K562 (cell line): ENCODE measurements around the gene TCF4. TPM values are rescaled to one million over a fixed set of nuclear protein-coding genes. Genes with fewer than 3 reads are reported as not detected.

Source experiments
- ATAC-seq: fragments of 200-7000 bp; cut with Tn5 transposase; 3 replicates; pipeline ENCODE4 v1.9.1; 2020; ENCODE audit warnings: moderate library complexity
- BruUV-seq: library from RNA; stranded (reverse); fragments of 400-500 nt; replicated peaks from 2 replicates; lab custom pipeline; 2021; lab: Mats Ljungman, UMichigan
- CTCF ChIA-PET: fragments of 300-600 bp; formaldehyde crosslinking; extraction: SDS; loops from one replicate; lab custom pipeline; 2021; ENCODE audit warnings: low intra/inter-chr PET ratio; lab: Yijun Ruan, JAX
- POLR2A ChIA-PET: fragments of 300-600, 350-650 bp; sonication (Branson Sonifier 250); formaldehyde crosslinking; extraction: SDS; loops from one replicate; lab custom pipeline; 2021; ENCODE audit warnings: antibody characterized with exemption, inconsistent platforms; lab: Yijun Ruan, JAX
- DNase-seq, 4 experiments: peaks; one replicate each; pipeline versions ENCODE4 v3.0.0 to v3.0.0-alpha.2; 2011 to 2018; ENCODE audit warnings: low spot score in 3 of 4, mixed read lengths in 3 of 4; ENCODE audit errors: extremely low read depth in 1 of 4
- FAIRE-seq: peaks from 2 replicates; lab custom pipeline; 2011; peaks lifted over from hg19 to GRCh38; lab: Jason Lieb, UNC
- H2AFZ ChIP-seq: 2 replicates; pipeline ENCODE4 v1.6.0; 2011; ENCODE audit warnings: low read depth, low read length, control low read depth, inconsistent platforms
- H3K27ac ChIP-seq: fragments of 200-600 bp; 3 replicates; pipeline ENCODE4 v1.8.0; 2011; ENCODE audit warnings: low read depth, mild to moderate bottlenecking, control low read depth, inconsistent platforms, low read length, moderate library complexity, mixed read lengths; ENCODE audit errors: extremely low read depth
- H3K27me3 ChIP-seq, 2 experiments: fragments of 300-600 bp in 1 of 2; 2 replicates in 1 of 2; 3 replicates in 1 of 2; pipeline versions ENCODE4 v1.6.0 to v1.8.0; 2011; ENCODE audit warnings: inconsistent platforms in 2 of 2, low read length in 2 of 2, mild to moderate bottlenecking in 1 of 2, mixed read lengths in 1 of 2, moderate library complexity in 1 of 2; ENCODE audit not compliant: control insufficient read depth in 2 of 2, insufficient read depth in 2 of 2
- H3K36me3 ChIP-seq: fragments of 300-600 bp; 3 replicates; pipeline ENCODE4 v1.8.0; 2011; ENCODE audit warnings: mild to moderate bottlenecking, low read length, inconsistent platforms; ENCODE audit not compliant: control insufficient read depth, insufficient read depth
- H3K4me1 ChIP-seq, 2 experiments: fragments of 200-600 bp in 1 of 2; replicated peaks in 1 of 2; 2 replicates in 1 of 2; 3 replicates in 1 of 2; pipeline versions ENCODE4 v1.5.1 to v1.8.0; 2011; ENCODE audit warnings: inconsistent platforms in 2 of 2, low read length in 2 of 2, mild to moderate bottlenecking in 1 of 2, mixed read lengths in 1 of 2, moderate library complexity in 1 of 2; ENCODE audit not compliant: control insufficient read depth in 2 of 2, insufficient read depth in 2 of 2
- H3K4me2 ChIP-seq: 2 replicates; pipeline ENCODE4 v1.6.1; 2011; ENCODE audit warnings: low read length, control low read depth, inconsistent platforms, mixed read lengths; ENCODE audit not compliant: insufficient read depth
- H3K4me3 ChIP-seq: fragments of 200-600 bp; sonication (generic), shearing (Covaris generic); 2 replicates; pipeline ENCODE4 v1.5.1; 2016; ENCODE audit warnings: control low read depth, inconsistent platforms
- H3K79me2 ChIP-seq: fragments of 200-600 bp; 3 replicates; pipeline ENCODE4 v1.8.0; 2011; ENCODE audit warnings: low read length, inconsistent platforms; ENCODE audit not compliant: control insufficient read depth, insufficient read depth
- H3K9ac ChIP-seq, 2 experiments: 2 replicates each; pipeline versions ENCODE4 v1.6.0 to v1.6.1; 2011; ENCODE audit warnings: low read depth in 2 of 2, low read length in 2 of 2, control low read depth in 1 of 2, inconsistent platforms in 1 of 2, mild to moderate bottlenecking in 1 of 2, mixed read lengths in 1 of 2; ENCODE audit not compliant: insufficient read depth in 1 of 2
- H3K9me1 ChIP-seq: one replicate; pipeline ENCODE4 v1.6.0; 2011; ENCODE audit warnings: inconsistent platforms, mild to moderate bottlenecking, low read length, moderate library complexity; ENCODE audit not compliant: control insufficient read depth, insufficient read depth
- H3K9me3 ChIP-seq: replicated peaks from 2 replicates; pipeline ENCODE4 v1.5.1; 2011; ENCODE audit warnings: low read depth, low read length, inconsistent platforms; ENCODE audit not compliant: control insufficient read depth, insufficient read depth
- H4K20me1 ChIP-seq: replicated peaks from 2 replicates; pipeline ENCODE4 v1.6.1; 2011; ENCODE audit warnings: low read length, inconsistent platforms, mixed read lengths; ENCODE audit not compliant: control insufficient read depth, insufficient read depth
- DNMT1 ChIP-seq: fragments of 450-650 bp; IDR thresholded peaks from 2 replicates; pipeline ENCODE4 v1.6.1; 2016; ENCODE audit warnings: antibody characterized with exemption, mild to moderate bottlenecking
- E2F4 ChIP-seq: sonication (generic); formaldehyde crosslinking; IDR thresholded peaks from 2 replicates; pipeline ENCODE4 v1.8.0; 2022; ENCODE audit warnings: mild to moderate bottlenecking, low read depth, missing genetic modification reagents
- FOXA1 ChIP-seq: fragments of 450-650 bp; IDR thresholded peaks from 2 replicates; pipeline ENCODE4 v1.6.1; 2016; ENCODE audit warnings: mild to moderate bottlenecking, borderline replicate concordance
- HEY1 ChIP-seq: fragments of 250-450 bp; sonication (Bioruptor Pico); IDR thresholded peaks from 2 replicates; pipeline ENCODE4 v1.5.0; 2020; ENCODE audit warnings: mild to moderate bottlenecking, moderate library complexity, borderline replicate concordance
- HMBOX1 ChIP-seq: sonication (generic); IDR thresholded peaks from 2 replicates; pipeline ENCODE4 v1.6.1; 2016
- NFRKB ChIP-seq: fragments of 450-650 bp; IDR thresholded peaks from 2 replicates; pipeline ENCODE4 v1.6.1; 2016; ENCODE audit warnings: low read depth
- POLR2H ChIP-seq: IDR thresholded peaks from 2 replicates; pipeline ENCODE4 v1.6.1; 2016; ENCODE audit warnings: missing genetic modification characterization, low read depth, mild to moderate bottlenecking, control low read depth, missing compliant biosample characterization, moderate library complexity
- RBM15 ChIP-seq: fragments of 200-400 bp; formaldehyde crosslinking; IDR thresholded peaks from 2 replicates; pipeline ENCODE4 v1.6.1; 2018; ENCODE audit warnings: mild to moderate bottlenecking, low read length, moderate library complexity; ENCODE audit not compliant: insufficient read depth
- SRSF7 ChIP-seq: fragments of 200-400 bp; formaldehyde crosslinking; optimal IDR thresholded peaks from 2 replicates; pipeline ENCODE3; 2017; ENCODE audit warnings: mild to moderate bottlenecking, low read depth, low read length
- TFAM ChIP-seq: fragments of 250-450 bp; sonication (Bioruptor Pico); conservative IDR thresholded peaks from 2 replicates; pipeline ENCODE4 v1.5.0; 2021; ENCODE audit warnings: mild to moderate bottlenecking, moderate library complexity
- ZNF121 ChIP-seq: sonication (generic); formaldehyde crosslinking; conservative IDR thresholded peaks from 2 replicates; pipeline ENCODE4 v1.8.0; 2022; ENCODE audit warnings: missing genetic modification reagents
- ZNF280A ChIP-seq: fragments of 450-650 bp; IDR thresholded peaks from 2 replicates; pipeline ENCODE4 v1.6.1; 2018; ENCODE audit warnings: mild to moderate bottlenecking, low read depth; ENCODE audit not compliant: partially characterized antibody
- ZNF384 ChIP-seq: IDR thresholded peaks from 2 replicates; pipeline ENCODE4 v1.6.1; 2012; ENCODE audit warnings: low read depth, low read length, improper control_type of control experiment
- WGBS: fragments of 100-300 bp; shearing (Covaris generic); methylation state at CpG from one replicate; pipeline ENCODE4 v1.1.6; 2016; ENCODE audit warnings: low coverage, mixed read lengths; ENCODE audit not compliant: insufficient coverage; ENCODE audit errors: missing lambda C conversion rate; 5-methylcytosine and 5-hydroxymethylcytosine counted together
- in situ Hi-C: fragments of 300-500 bp; cut with MboI; formaldehyde crosslinking; loops from 4 replicates; pipeline ENCODE4 v1.15.0; 2018; ENCODE audit warnings: inconsistent platforms, mixed read lengths
- intact Hi-C: fragments of 100-400 bp; cut with micrococcal nuclease; formaldehyde crosslinking; loops from 2 replicates; pipeline ENCODE4 v1.14.2; 2022
- polyA plus RNA-seq, 8 experiments: library from polyadenylated mRNA; depleted of rRNA in 4 of 8; stranded (reverse) in 5 of 8; unstranded in 3 of 8; fragments of >200 nt; fragmentation: Nextera tagmentation in 2 of 8; fragmentation: Illumina TruSeq in 1 of 8; extraction: Ambion mirVana in 2 of 8; extraction: Trizol in 1 of 8; gene quantifications; 2 replicates each; pipeline versions ENCODE4 v1.2.1 to v1.2.3, GENCODE V29; 2011 to 2014; ENCODE audit warnings: inconsistent platforms in 1 of 8, missing spikeins in 1 of 8
- total RNA-seq, 7 experiments: library from RNA; depleted of rRNA in 6 of 7; stranded (reverse); fragments of >200 nt in 6 of 7; fragmentation: Illumina TruSeq in 2 of 7; extraction: Trizol in 2 of 7; gene quantifications; 2 replicates each; pipeline versions ENCODE4 v1.2.1 to v1.2.3, GENCODE V29; 2011 to 2021; ENCODE audit warnings: low replicate concordance in 1 of 7

TCF4 gene
- total and polyA plus RNA-seq, 9 of the 15 experiments (the other 6 are each of a cell fraction or from before 2014, with no cell fraction given): 4.8 to 24.7 (median 15.2) TPM

DNA sequence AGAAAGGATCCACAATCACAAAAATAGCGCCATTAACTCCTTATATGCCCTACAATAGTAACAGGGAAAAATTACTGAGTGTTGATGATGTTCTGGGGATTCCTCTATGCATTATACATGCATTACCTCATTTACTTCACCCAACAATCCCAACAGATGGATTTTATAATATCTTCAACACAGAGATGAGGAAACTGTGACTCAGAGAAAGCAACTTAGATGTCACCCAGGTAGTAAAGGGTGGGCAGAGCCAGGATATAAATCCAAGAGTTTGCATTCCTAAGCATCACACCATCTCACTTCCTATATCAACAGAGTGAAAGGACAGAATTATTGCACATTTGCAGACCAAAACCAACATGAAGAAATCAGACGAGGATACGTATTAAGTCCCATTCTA, 144.2 kb downstream of the TCF4 start:
- no peak for ATAC-seq
- H3K27me3 ChIP-seq: no peaks in the 10 kb centered on the region
- H3K9me3 ChIP-seq: no peaks in the 10 kb centered on the region
- TF ChIP-seq HEY1 (CRISPR knock-in tag) (no peak), DNMT1 (no peak), SRSF7 (no peak), FOXA1 (no peak), TFAM (CRISPR knock-in tag) (no peak), POLR2H (tag) (no peak)
- ChIA-PET POLR2A (no interaction called here), CTCF (no interaction called here)
- H3K9ac ChIP-seq: no peak overlapping the region
- H2AFZ ChIP-seq: no peak overlapping the region
- no peak for DNase-seq
- H3K4me3 ChIP-seq: no peak overlapping the region
- no peak for FAIRE-seq
- no peak overlapping the region for H3K27ac ChIP-seq
- no peak overlapping the region for H3K4me2 ChIP-seq
- no peaks in the 10 kb centered on the region for H3K9me1 ChIP-seq
- H3K79me2 ChIP-seq: no peaks in the 10 kb centered on the region; the same call in 2 of the 3 replicates
- BruUV-seq: no TSS peak
- 0 out of 2 replicates have a peak, but pooled peaks cover 2% of the 10 kb centered on the region for H4K20me1 ChIP-seq
- no peaks in the 10 kb centered on the region; a peak in 2 of 5 replicates for H3K4me1 ChIP-seq
- intact Hi-C loops: no loop called here
- no peaks in the 10 kb centered on the region for H3K36me3 ChIP-seq
- 66% methylated on average over 3 of the region's 3 CpGs for WGBS
- in situ Hi-C loops: no loop called here

DNA sequence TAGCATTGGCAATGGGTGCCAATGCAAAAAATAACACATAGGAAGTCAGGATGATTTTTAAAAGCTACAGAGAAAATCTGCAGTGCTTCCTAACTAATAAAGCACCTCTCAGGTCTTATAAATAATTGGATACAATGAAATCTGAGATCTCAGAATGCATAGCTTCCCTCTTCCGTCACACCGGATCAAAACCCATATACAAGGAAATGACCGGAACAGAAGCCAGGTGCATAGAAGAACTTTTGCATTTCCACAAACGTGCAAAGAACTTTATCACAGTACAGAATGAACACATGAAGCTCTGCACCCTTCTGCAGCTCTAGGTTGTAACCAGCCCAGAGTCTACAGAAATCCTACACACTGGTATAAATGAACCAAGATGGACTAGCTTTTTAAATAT, 145.4 kb downstream of the TCF4 start:
- Histone ChIP-seq H3K4me2 (no peak overlapping the region), H4K20me1 (0 out of 2 replicates have a peak, but pooled peaks cover 2% of the 10 kb centered on the region), H3K4me1 (no peaks in the 10 kb centered on the region; a peak in 2 of 5 replicates), H2AFZ (no peak overlapping the region), H3K9me3 (no peaks in the 10 kb centered on the region), H3K36me3 (no peaks in the 10 kb centered on the region), H3K9me1 (no peaks in the 10 kb centered on the region), H3K79me2 (no peaks in the 10 kb centered on the region; the same call in 2 of the 3 replicates), H3K27ac (no peak overlapping the region), H3K9ac (no peak overlapping the region), H3K27me3 (no peaks in the 10 kb centered on the region), H3K4me3 (no peak overlapping the region)
- ChIA-PET CTCF (no interaction called here), POLR2A (interaction anchor here (0.6 to 0.7 kb wide), 2 partner anchors 9 to 35 kb away, joined by 3 read pairs; no protein-coding TSS in a partner anchor)
- FAIRE-seq: no peak
- WGBS: 81% methylated on average over 4 of the region's 4 CpGs
- no peak for ATAC-seq
- BruUV-seq: no TSS peak
- DNase-seq: no peak
- in situ Hi-C loops: no loop called here
- intact Hi-C loops: no loop called here
- TF ChIP-seq E2F4 (no peak), RBM15 (no peak), ZNF280A (no peak), HMBOX1 (no peak), ZNF121 (CRISPR knock-in tag) (no peak), ZNF384 (no peak), NFRKB (no peak)
